ENCODE measurements around the gene ALPI. TPM values are rescaled to one million over a fixed set of nuclear protein-coding genes. Genes with fewer than 3 reads are reported as not detected.
"Not testable (repeated sequence)": the region's sequence is repeated elsewhere in the genome, so short reads cannot be mapped to it uniquely, and the experiment has no call there.

ALPI gene
- polyA plus RNA-seq, 3 donors from 2014 or later: not detected

GRCh38 chr2:232433622-232434021, 22.3 kb upstream of the ALPI start:
- H3K4me1 Mint-ChIP-seq; H3K36me3 Mint-ChIP-seq; H3K9me3 Mint-ChIP-seq; H3K27ac Mint-ChIP-seq; H3K27me3 Mint-ChIP-seq (ENCODE audit: low read depth in 3 of 3); DNase-seq; H3K4me3 Mint-ChIP-seq: not testable (repeated sequence)

DNA sequence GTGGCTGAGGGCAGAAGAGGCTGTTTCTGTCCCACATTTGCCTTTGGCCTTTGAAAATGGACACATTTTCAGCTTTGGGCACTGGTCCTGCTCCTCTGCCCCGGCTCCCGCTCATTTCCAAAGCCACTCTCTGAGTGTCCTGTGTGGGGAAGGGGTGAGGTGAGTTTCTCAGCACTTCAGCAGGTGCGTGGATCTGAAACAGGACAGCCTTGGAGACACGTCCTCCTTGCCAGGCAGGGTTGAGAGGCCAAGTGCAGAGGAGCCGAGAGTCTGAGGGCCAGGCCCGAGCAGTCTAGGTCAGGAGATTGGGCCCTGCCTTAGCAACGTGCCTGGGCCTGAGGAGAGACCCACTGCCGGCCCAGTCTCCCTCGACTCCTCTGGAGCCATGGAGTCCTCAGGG, 21.9 kb upstream of the ALPI start:
- no peaks in the 10 kb centered on the region for H3K4me1 Mint-ChIP-seq
- no peak overlapping the region for H3K4me3 Mint-ChIP-seq
- DNase-seq: no peak
- no peaks in the 10 kb centered on the region for H3K36me3 Mint-ChIP-seq
- no peaks in the 10 kb centered on the region for H3K9me3 Mint-ChIP-seq
- H3K27me3 Mint-ChIP-seq (ENCODE audit: low read depth in 3 of 3): peaks cover 0 to 4% (median 0%) of the 10 kb centered on the region in 3 donors
- no peak overlapping the region for H3K27ac Mint-ChIP-seq

- Mint-ChIP-seq H3K36me3 (no peaks in the 10 kb centered on the region), H3K4me1 (peaks cover 0 to under 1% of the 10 kb centered on the region in 2 donors), H3K27ac (no peak overlapping the region), H3K4me3 (no peak overlapping the region), H3K9me3 (no peaks in the 10 kb centered on the region), H3K27me3 (ENCODE audit: low read depth in 3 of 3) (peaks cover 0 to 2% (median 0%) of the 10 kb centered on the region in 3 donors)
- DNase-seq: no peak
These were observed 21.2 kb upstream of the ALPI start for GRCh38 chr2:232434563-232435374.

- DNase-seq: no peak
- Mint-ChIP-seq H3K27ac (no peak overlapping the region), H3K4me3 (no peak overlapping the region), H3K27me3 (ENCODE audit: low read depth in 3 of 3) (peaks cover 0 to 2% (median 0%) of the 10 kb centered on the region in 3 donors), H3K4me1 (peaks cover 0 to 6% of the 10 kb centered on the region in 2 donors), H3K36me3 (no peaks in the 10 kb centered on the region), H3K9me3 (no peaks in the 10 kb centered on the region)
These were observed 20.6 kb upstream of the ALPI start for GRCh38 chr2:232435375-232435648.

- Mint-ChIP-seq H3K36me3 (no peaks in the 10 kb centered on the region), H3K27ac (no peak overlapping the region), H3K4me1 (peaks cover 0 to 8% of the 10 kb centered on the region in 2 donors), H3K9me3 (no peaks in the 10 kb centered on the region), H3K4me3 (no peak overlapping the region), H3K27me3 (ENCODE audit: low read depth in 3 of 3) (peaks cover 0 to 2% (median 2%) of the 10 kb centered on the region in 3 donors)
- DNase-seq: no peak
These were observed 20.1 kb upstream of the ALPI start for GRCh38 chr2:232435805-232436204.

DNA sequence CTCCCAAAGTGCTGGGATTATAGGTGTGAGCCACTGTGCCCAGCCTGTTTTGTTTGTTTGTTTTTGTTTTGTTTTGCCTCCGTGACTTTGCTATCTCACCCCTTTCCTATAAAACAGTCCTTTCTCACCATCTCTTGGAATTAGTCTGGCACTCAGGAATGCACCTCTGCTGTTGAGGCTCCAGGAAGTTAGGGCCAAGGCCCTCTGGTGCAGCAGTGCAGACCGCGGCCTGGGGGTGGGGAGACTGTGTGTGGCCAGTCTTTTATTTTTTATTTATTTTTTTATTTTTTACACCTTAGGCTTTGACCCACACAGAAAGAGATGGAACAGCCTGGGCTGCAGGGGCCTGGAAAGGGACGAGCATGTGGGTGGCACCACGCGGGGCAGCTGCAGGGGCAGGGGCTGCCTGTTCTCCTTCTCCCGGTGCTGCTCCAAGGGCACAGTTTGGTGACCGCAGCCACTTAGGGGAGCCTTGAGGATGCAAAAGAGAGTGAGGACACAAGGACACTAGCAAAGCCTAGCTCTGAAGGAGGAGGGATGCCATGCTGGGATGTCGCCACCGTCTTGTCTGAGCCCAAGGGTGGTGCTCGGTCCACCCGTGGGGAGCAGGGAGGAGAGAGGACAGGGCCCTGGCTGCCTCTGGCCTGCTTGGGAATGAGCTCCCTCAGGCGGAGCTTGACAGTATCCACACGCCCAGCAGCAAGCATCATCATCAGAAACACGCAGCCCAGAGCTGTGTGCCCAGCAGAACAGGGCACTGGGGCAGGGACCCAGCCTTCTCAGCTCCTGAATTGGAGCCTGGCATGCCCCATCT, 19.4 kb upstream of the ALPI start:
- H3K4me3 Mint-ChIP-seq: no peak overlapping the region
- peaks cover 0 to 2% (median 2%) of the 10 kb centered on the region in 3 donors for H3K27me3 Mint-ChIP-seq (ENCODE audit: low read depth in 3 of 3)
- DNase-seq: no peak
- H3K27ac Mint-ChIP-seq: no peak overlapping the region
- no peaks in the 10 kb centered on the region for H3K36me3 Mint-ChIP-seq
- H3K4me1 Mint-ChIP-seq: peaks cover 0 to 8% of the 10 kb centered on the region in 2 donors
- no peaks in the 10 kb centered on the region for H3K9me3 Mint-ChIP-seq

- Mint-ChIP-seq H3K27ac (no peak overlapping the region), H3K9me3 (no peaks in the 10 kb centered on the region), H3K4me1 (peaks cover 0 to 8% of the 10 kb centered on the region in 2 donors), H3K4me3 (no peak overlapping the region), H3K27me3 (ENCODE audit: low read depth in 3 of 3) (peaks cover 0 to 2% (median 2%) of the 10 kb centered on the region in 3 donors), H3K36me3 (no peaks in the 10 kb centered on the region)
- no peak for DNase-seq
These were observed 18.8 kb upstream of the ALPI start for GRCh38 chr2:232437195-232437571.

GRCh38 chr2:232438091-232438490, 17.9 kb upstream of the ALPI start:
- H3K27me3 Mint-ChIP-seq (ENCODE audit: low read depth in 3 of 3): peaks cover 0 to 2% (median 2%) of the 10 kb centered on the region in 3 donors
- no peak overlapping the region for H3K4me3 Mint-ChIP-seq
- no peaks in the 10 kb centered on the region for H3K36me3 Mint-ChIP-seq
- no peaks in the 10 kb centered on the region for H3K9me3 Mint-ChIP-seq
- peaks cover 0 to 8% of the 10 kb centered on the region in 2 donors for H3K4me1 Mint-ChIP-seq
- no peak for DNase-seq
- no peak overlapping the region for H3K27ac Mint-ChIP-seq

GRCh38 chr2:232438951-232439757, 16.8 kb upstream of the ALPI start:
- peak in 1 of 3 donors; percentile 19 for DNase-seq
- no peak overlapping the region for H3K27ac Mint-ChIP-seq
- no peaks in the 10 kb centered on the region for H3K36me3 Mint-ChIP-seq
- peaks cover 0 to 2% (median 2%) of the 10 kb centered on the region in 3 donors for H3K27me3 Mint-ChIP-seq (ENCODE audit: low read depth in 3 of 3)
- H3K4me1 Mint-ChIP-seq: peaks cover 0 to 8% of the 10 kb centered on the region in 2 donors
- H3K9me3 Mint-ChIP-seq: no peaks in the 10 kb centered on the region
- H3K4me3 Mint-ChIP-seq: no peak overlapping the region

GRCh38 chr2:232439758-232440135, 16.2 kb upstream of the ALPI start:
- Mint-ChIP-seq H3K27ac (no peak overlapping the region), H3K4me3 (no peak overlapping the region), H3K36me3 (no peaks in the 10 kb centered on the region), H3K9me3 (no peaks in the 10 kb centered on the region), H3K4me1 (peaks cover 0 to 8% of the 10 kb centered on the region in 2 donors), H3K27me3 (ENCODE audit: low read depth in 3 of 3) (peaks cover 0 to 2% (median 2%) of the 10 kb centered on the region in 3 donors)
- no peak for DNase-seq

DNA sequence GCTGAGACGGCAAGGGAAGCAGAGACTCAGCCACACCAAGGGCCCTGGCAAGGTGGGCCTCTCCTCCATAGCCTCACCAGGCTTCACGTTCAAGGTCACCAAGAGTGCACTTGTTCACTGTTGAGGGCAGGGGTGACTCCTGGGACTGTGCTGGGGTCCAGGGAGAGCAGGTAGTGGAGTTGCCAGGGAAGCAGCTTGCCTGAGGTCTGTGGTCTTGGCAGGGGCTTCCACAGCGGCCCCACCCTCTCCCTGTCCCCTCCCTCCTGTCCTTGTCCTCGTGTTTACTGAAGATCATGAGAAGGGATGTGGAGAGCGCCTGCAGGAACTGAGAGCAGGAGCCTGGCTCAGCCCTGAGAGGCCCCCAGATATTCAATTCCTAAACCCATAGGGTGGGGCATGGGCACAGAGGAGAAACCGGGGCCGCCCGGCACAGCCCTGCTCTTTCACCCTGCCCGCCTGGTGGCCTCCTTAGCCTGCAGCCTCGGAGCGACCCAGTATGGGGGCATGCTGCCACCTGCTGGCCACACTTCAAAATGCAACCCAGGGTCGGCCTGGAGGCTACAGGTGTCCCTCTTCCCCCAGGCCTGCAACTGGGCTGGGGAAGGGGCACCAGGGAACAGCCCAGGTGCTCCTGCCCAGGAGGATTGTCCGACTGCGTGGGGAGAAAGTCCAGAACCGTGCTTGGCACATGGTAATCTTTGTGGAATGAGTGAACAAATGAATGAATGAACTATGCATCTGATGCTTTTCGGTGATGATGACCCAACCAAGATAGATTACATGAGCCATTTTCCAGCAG, 15.5 kb upstream of the ALPI start:
- peak overlapping the region in 1 of 5 donors; percentile 52 for H3K4me3 Mint-ChIP-seq
- not testable (repeated sequence) for H3K4me1 Mint-ChIP-seq, H3K27ac Mint-ChIP-seq

GRCh38 chr2:232441147-232441651, 14.8 kb upstream of the ALPI start:
- H3K27me3 Mint-ChIP-seq (ENCODE audit: low read depth in 3 of 3): peaks cover 0 to 2% (median 0%) of the 10 kb centered on the region in 3 donors
- DNase-seq: no peak
- H3K4me3 Mint-ChIP-seq: no peak overlapping the region
- no peak overlapping the region for H3K27ac Mint-ChIP-seq
- H3K9me3 Mint-ChIP-seq: no peaks in the 10 kb centered on the region
- no peaks in the 10 kb centered on the region for H3K36me3 Mint-ChIP-seq
- peaks cover 0 to 8% of the 10 kb centered on the region in 2 donors for H3K4me1 Mint-ChIP-seq

More for the DNA sequence above, 15.5 kb upstream of the ALPI start:
- H3K27me3 Mint-ChIP-seq (ENCODE audit: low read depth in 3 of 3); H3K9me3 Mint-ChIP-seq; H3K36me3 Mint-ChIP-seq: not testable (repeated sequence)
- DNase-seq: peak; percentile 73 to 79 (median 74)

- H3K27me3 Mint-ChIP-seq (ENCODE audit: low read depth in 3 of 3); H3K27ac Mint-ChIP-seq; H3K4me1 Mint-ChIP-seq; DNase-seq; H3K36me3 Mint-ChIP-seq; H3K9me3 Mint-ChIP-seq; H3K4me3 Mint-ChIP-seq: not testable (repeated sequence)
These were observed 14.0 kb upstream of the ALPI start for GRCh38 chr2:232441922-232442321.

Data from immature natural killer cell (primary cell).